A549 (cell line): ENCODE results near the gene SPATA1. TPM values are rescaled to one million over a fixed set of nuclear protein-coding genes. Genes with fewer than 3 reads are reported as not detected.

ENCODE experiments used
- ATAC-seq, 2 experiments: fragments of 200-7000 bp in 1 of 2; fragments of >200 bp in 1 of 2; cut with Nextera tagmentation in 1 of 2; cut with Tn5 transposase in 1 of 2; 3 replicates each; pipeline versions ENCODE4 v1.8.0 to v1.9.1; 2018 to 2020; ENCODE audit warnings: mild to moderate bottlenecking in 1 of 2, moderate library complexity in 1 of 2
- CTCF ChIA-PET: fragments of 300-600 bp; sonication (Branson Sonifier 250); formaldehyde crosslinking; extraction: SDS; loops from one replicate; lab custom pipeline; 2021; ENCODE audit warnings: antibody characterized with exemption, inconsistent platforms; lab: Yijun Ruan, JAX
- POLR2A ChIA-PET: fragments of 350-600 bp; formaldehyde crosslinking; extraction: SDS; loops from one replicate; lab custom pipeline; 2021; ENCODE audit warnings: antibody characterized with exemption, inconsistent platforms; lab: Yijun Ruan, JAX
- DNase-seq, 2 experiments: peaks; one replicate each; pipeline versions ENCODE4 v3.0.0 to v3.0.0-alpha.2; 2011 to 2016; ENCODE audit warnings: low read depth in 1 of 2, low spot score in 1 of 2
- FAIRE-seq: peaks from 2 replicates; lab custom pipeline; 2011; peaks lifted over from hg19 to GRCh38; lab: Jason Lieb, UNC
- H3K27ac ChIP-seq, 2 experiments: fragments of >200 bp; sonication (Bioruptor Twin); formaldehyde crosslinking; 3 replicates each; pipeline ENCODE4 v1.5.1; 2016 to 2017
- H3K4me1 ChIP-seq: fragments of >200 bp; sonication (Bioruptor Twin); formaldehyde crosslinking; 3 replicates; pipeline ENCODE4 v1.6.1; 2016
- H3K4me2 ChIP-seq: fragments of >200 bp; sonication (Bioruptor Twin); formaldehyde crosslinking; 3 replicates; pipeline ENCODE4 v1.6.1; 2016
- H3K4me3 ChIP-seq: fragments of >200 bp; sonication (Bioruptor Twin); formaldehyde crosslinking; 3 replicates; pipeline ENCODE4 v1.5.1; 2016
- H3K9me3 ChIP-seq: fragments of >200 bp; sonication (Bioruptor Twin); formaldehyde crosslinking; 3 replicates; pipeline ENCODE4 v1.6.1; 2016
- CBX2 ChIP-seq: fragments of 200-600 bp; sonication (generic); IDR thresholded peaks from 2 replicates; pipeline ENCODE4 v1.6.1; 2016; ENCODE audit warnings: low read depth, mild to moderate bottlenecking, borderline replicate concordance
- EP300 ChIP-seq, 2 experiments: fragments of >200 bp; sonication (Bioruptor Twin); formaldehyde crosslinking; IDR thresholded peaks; 2 replicates in 1 of 2; 3 replicates in 1 of 2; pipeline ENCODE4 v1.6.1; 2016 to 2017
- FOXS1 ChIP-seq: fragments of 250-450 bp; sonication (Bioruptor Pico); IDR thresholded peaks from 2 replicates; pipeline ENCODE4 v1.5.0; 2020; ENCODE audit warnings: mild to moderate bottlenecking, moderate library complexity
- HDAC2 ChIP-seq: fragments of 200-600 bp; sonication (generic); IDR thresholded peaks from 2 replicates; pipeline ENCODE4 v1.6.1; 2016
- HOXB5 ChIP-seq: fragments of 250-450 bp; sonication (Bioruptor Pico); IDR thresholded peaks from 2 replicates; pipeline ENCODE4 v1.5.0; 2020; ENCODE audit warnings: mild to moderate bottlenecking, moderate library complexity
- JUN ChIP-seq, 2 experiments: fragments of >200 bp; sonication (Bioruptor Twin); formaldehyde crosslinking; IDR thresholded peaks; 2 replicates in 1 of 2; 3 replicates in 1 of 2; pipeline ENCODE4 v1.6.1; 2016 to 2017
- KDM1A ChIP-seq: fragments of 200-600 bp; sonication (generic); IDR thresholded peaks from 2 replicates; pipeline ENCODE4 v1.6.1; 2016; ENCODE audit warnings: low read depth, mild to moderate bottlenecking
- KDM5A ChIP-seq: fragments of 200-600 bp; sonication (generic); IDR thresholded peaks from 2 replicates; pipeline ENCODE4 v1.6.1; 2016; ENCODE audit warnings: antibody characterized with exemption, mild to moderate bottlenecking
- MAFK ChIP-seq: fragments of 450-650 bp; IDR thresholded peaks from 2 replicates; pipeline ENCODE4 v1.6.1; 2014; ENCODE audit not compliant: partially characterized antibody
- MAZ ChIP-seq: fragments of 150-350 bp; IDR thresholded peaks from 2 replicates; pipeline ENCODE4 v1.6.1; 2014; ENCODE audit warnings: antibody characterized with exemption, low read depth, low read length, borderline replicate concordance
- MYC ChIP-seq: IDR thresholded peaks from 2 replicates; pipeline ENCODE4 v1.6.1; 2012; ENCODE audit warnings: mild to moderate bottlenecking, inconsistent platforms, low read length, improper control_type of control experiment, borderline replicate concordance
- NPAS2 ChIP-seq: fragments of 250-450 bp; sonication (Bioruptor Pico); IDR thresholded peaks from 2 replicates; pipeline ENCODE4 v1.8.0; 2022; ENCODE audit warnings: mild to moderate bottlenecking, moderate library complexity, borderline replicate concordance
- POLR2A ChIP-seq: IDR thresholded peaks from 2 replicates; pipeline ENCODE4 v1.6.1; 2012; ENCODE audit warnings: mild to moderate bottlenecking, low read length
- RAD21 ChIP-seq, 2 experiments: fragments of >200 bp in 1 of 2; sonication (Bioruptor Twin) in 1 of 2; formaldehyde crosslinking in 1 of 2; IDR thresholded peaks in 1 of 2; conservative IDR thresholded peaks in 1 of 2; 2 replicates in 1 of 2; 3 replicates in 1 of 2; pipeline ENCODE4 v1.6.1; 2012 to 2018; ENCODE audit warnings: inconsistent platforms in 1 of 2
- RARB ChIP-seq: fragments of 250-450 bp; sonication (Bioruptor Pico); IDR thresholded peaks from 2 replicates; pipeline ENCODE4 v1.8.0; 2021; ENCODE audit warnings: mild to moderate bottlenecking, moderate library complexity
- RFX5 ChIP-seq: fragments of 450-650 bp; IDR thresholded peaks from 2 replicates; pipeline ENCODE4 v1.7.1; 2014; ENCODE audit warnings: antibody characterized with exemption, mild to moderate bottlenecking, moderate library complexity
- SREBF2 ChIP-seq: fragments of 450-650 bp; IDR thresholded peaks from 2 replicates; pipeline ENCODE4 v1.6.1; 2014; ENCODE audit warnings: mild to moderate bottlenecking, moderate library complexity
- ZC3H11A ChIP-seq: fragments of 450-650 bp; IDR thresholded peaks from 2 replicates; pipeline ENCODE4 v1.6.1; 2014; ENCODE audit warnings: antibody characterized with exemption, mild to moderate bottlenecking
- ZFP36 ChIP-seq: fragments of 450-650 bp; IDR thresholded peaks from 2 replicates; pipeline ENCODE4 v1.6.1; 2014; ENCODE audit warnings: borderline replicate concordance; ENCODE audit not compliant: partially characterized antibody
- ZSCAN20 ChIP-seq: fragments of 250-450 bp; sonication (Bioruptor Pico); IDR thresholded peaks from 2 replicates; pipeline ENCODE4 v1.8.0; 2022; ENCODE audit warnings: mild to moderate bottlenecking, moderate library complexity
- WGBS: methylation state at CpG from one replicate; pipeline ENCODE4 v1.1.6; 2017; ENCODE audit errors: missing lambda C conversion rate; 5-methylcytosine and 5-hydroxymethylcytosine counted together
- polyA plus RNA-seq, 4 experiments: library from polyadenylated mRNA; depleted of rRNA in 3 of 4; stranded (reverse); fragments of >200 nt; fragmentation: RNase III in 1 of 4; extraction: RNeasy Plus Mini Kit Qiagen cat#74134 plus additional on column Dnase treatment in 1 of 4; gene quantifications; 2 replicates in 3 of 4; 3 replicates in 1 of 4; pipeline ENCODE4 v1.2.3, GENCODE V29; 2011 to 2017
- TF ChIP-seq, protein P1 (sequence below): fragments of >200 bp; sonication (Bioruptor Twin); formaldehyde crosslinking; IDR thresholded peaks from 3 replicates; pipeline ENCODE4 v1.6.1; 2016
- TF ChIP-seq, protein P2 (sequence below): IDR thresholded peaks from 2 replicates; pipeline ENCODE4 v1.6.1; 2012
- TF ChIP-seq, protein P3 (sequence below): IDR thresholded peaks from 2 replicates; pipeline ENCODE4 v1.6.1; 2012
- TF ChIP-seq, protein P4 (sequence below): fragments of 250-450 bp; sonication (Bioruptor Pico); IDR thresholded peaks from 2 replicates; pipeline ENCODE4 v1.5.0; 2020; ENCODE audit warnings: low read depth, mild to moderate bottlenecking, moderate library complexity

SPATA1 gene
- polyA plus RNA-seq, 2 of the 4 experiments (the other 2 are of a cell fraction) = 0.49 to 1.2 TPM

DNA sequence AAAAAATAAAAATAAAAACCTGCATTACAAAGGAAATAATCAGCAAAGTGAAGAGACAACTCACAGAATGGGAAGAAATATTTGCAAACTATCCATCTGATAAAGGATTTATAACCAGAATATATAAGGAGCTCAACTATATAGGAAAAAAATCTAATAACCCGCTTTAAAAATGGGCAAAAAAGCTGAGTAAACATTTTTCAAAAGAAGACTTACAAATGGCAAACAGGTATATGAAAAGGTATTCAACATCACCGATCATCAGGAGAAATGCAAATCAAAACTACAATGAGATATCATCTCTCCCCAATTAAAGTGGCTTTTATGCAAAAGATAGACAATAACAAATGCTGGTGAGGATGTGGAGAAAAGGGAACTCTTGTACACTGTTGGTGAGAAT lies 4.0 kb downstream of the SPATA1 start:
- POLR2A ChIA-PET = no interaction called here
- TF ChIP-seq SREBF2 (no peak), EP300 (IDR thresholded peaks at IDR 0.05) (no peak), JUN (IDR thresholded peaks at IDR 0.05) (no peak), HOXB5 (CRISPR knock-in tag) (no peak), MAFK (peak; percentile 65)
- TF ChIP-seq, protein P1, sequence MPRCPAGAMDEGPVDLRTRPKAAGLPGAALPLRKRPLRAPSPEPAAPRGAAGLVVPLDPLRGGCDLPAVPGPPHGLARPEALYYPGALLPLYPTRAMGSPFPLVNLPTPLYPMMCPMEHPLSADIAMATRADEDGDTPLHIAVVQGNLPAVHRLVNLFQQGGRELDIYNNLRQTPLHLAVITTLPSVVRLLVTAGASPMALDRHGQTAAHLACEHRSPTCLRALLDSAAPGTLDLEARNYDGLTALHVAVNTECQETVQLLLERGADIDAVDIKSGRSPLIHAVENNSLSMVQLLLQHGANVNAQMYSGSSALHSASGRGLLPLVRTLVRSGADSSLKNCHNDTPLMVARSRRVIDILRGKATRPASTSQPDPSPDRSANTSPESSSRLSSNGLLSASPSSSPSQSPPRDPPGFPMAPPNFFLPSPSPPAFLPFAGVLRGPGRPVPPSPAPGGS = no peak
- no peak for FAIRE-seq

DNA sequence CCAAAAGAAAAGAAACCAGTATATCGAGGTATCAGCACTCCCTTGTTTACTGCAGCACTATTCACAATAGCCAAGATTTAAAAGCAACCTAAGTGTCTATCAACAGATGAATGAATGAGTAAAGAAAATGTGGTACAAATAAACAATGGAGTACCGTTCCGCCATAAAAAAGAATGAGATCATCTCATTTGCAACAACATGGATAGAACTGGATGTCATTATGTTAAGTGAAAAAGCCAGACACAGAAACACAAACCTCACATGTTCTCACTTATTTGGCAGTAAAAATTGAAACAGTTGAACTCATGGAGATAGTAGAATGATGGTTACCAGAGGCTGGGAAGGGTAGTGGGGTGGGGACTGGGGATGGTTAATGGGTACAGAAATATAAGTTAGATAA lies 4.5 kb downstream of the SPATA1 start:
- TF ChIP-seq ZFP36 = no peak
- TF ChIP-seq, protein P2, sequence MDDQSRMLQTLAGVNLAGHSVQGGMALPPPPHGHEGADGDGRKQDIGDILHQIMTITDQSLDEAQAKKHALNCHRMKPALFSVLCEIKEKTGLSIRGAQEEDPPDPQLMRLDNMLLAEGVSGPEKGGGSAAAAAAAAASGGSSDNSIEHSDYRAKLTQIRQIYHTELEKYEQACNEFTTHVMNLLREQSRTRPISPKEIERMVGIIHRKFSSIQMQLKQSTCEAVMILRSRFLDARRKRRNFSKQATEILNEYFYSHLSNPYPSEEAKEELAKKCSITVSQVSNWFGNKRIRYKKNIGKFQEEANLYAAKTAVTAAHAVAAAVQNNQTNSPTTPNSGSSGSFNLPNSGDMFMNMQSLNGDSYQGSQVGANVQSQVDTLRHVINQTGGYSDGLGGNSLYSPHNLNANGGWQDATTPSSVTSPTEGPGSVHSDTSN = no peak
- TF ChIP-seq MYC = no peak
- TF ChIP-seq FOXS1 (CRISPR knock-in tag) = no peak
- no peak for TF ChIP-seq MAFK
- Histone ChIP-seq H3K4me3 (no peak overlapping the region), H3K27ac (no peak overlapping the region), H3K4me2 (no peak overlapping the region), H3K9me3 (0 out of 3 replicates have a peak, but pooled peaks cover 4% of the 10 kb centered on the region), H3K4me1 (peaks cover 7% of the 10 kb centered on the region; the same call in 1 of the 3 replicates)
- ATAC-seq = no peak
- ChIA-PET CTCF (no interaction called here), POLR2A (no interaction called here)
- no peak for FAIRE-seq
- 92% methylated on average over 3 of the region's 3 CpGs for WGBS
- DNase-seq = no peak

More for the DNA sequence above, 4.0 kb downstream of the SPATA1 start:
- DNase-seq (no peak), ATAC-seq (no peak)
- Histone ChIP-seq H3K27ac (no peak overlapping the region), H3K9me3 (0 out of 3 replicates have a peak, but pooled peaks cover 4% of the 10 kb centered on the region), H3K4me2 (no peak overlapping the region), H3K4me3 (no peak overlapping the region), H3K4me1 (peaks cover 7% of the 10 kb centered on the region; the same call in 1 of the 3 replicates)
- CTCF ChIA-PET = no interaction called here
- WGBS = 88% methylated on average over 2 of the region's 2 CpGs

DNA sequence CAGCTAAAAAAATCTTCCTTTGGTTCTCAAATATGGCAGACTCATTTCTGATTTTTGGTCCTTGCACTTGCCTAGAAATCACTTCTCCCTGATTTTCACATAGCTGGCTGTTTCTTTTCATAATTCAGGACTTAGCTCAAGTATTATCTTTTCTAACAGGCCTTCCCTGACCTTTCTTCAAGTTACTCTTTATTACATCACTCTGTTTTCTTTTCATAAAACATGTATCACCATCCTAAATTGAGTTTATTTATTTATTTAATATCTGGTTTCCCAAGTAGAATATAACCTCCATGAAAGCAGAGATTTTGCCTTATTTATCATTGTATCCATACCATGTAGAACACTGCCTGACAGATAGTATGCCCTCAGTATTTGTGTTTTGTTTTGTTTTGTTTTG lies 18.4 kb downstream of the SPATA1 start:
- ATAC-seq = no peak
- FAIRE-seq = no peak
- Histone ChIP-seq H3K27ac (no peak overlapping the region), H3K4me3 (no peak overlapping the region), H3K9me3 (no peaks in the 10 kb centered on the region), H3K4me1 (no peaks in the 10 kb centered on the region), H3K4me2 (no peak overlapping the region)
- no peak for DNase-seq
- CTCF ChIA-PET = no interaction called here
- POLR2A ChIA-PET = no interaction called here
- TF ChIP-seq ZSCAN20 (CRISPR knock-in tag) (no peak), MAFK (no peak), KDM1A (no peak), POLR2A (no peak), JUN (IDR thresholded peaks at IDR 0.05) (no peak), HOXB5 (CRISPR knock-in tag) (no peak), NPAS2 (CRISPR knock-in tag) (no peak), RAD21 (conservative IDR thresholded peaks at IDR 0.05 in 1 of 2, IDR thresholded peaks at IDR 0.05 in 1 of 2) (no peak), KDM5A (no peak), RARB (CRISPR knock-in tag) (no peak), ZFP36 (no peak), MAZ (no peak), HDAC2 (no peak), MYC (no peak), CBX2 (no peak), RFX5 (no peak), ZC3H11A (no peak)
- TF ChIP-seq, protein P3, sequence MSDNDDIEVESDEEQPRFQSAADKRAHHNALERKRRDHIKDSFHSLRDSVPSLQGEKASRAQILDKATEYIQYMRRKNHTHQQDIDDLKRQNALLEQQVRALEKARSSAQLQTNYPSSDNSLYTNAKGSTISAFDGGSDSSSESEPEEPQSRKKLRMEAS = no peak
- TF ChIP-seq, protein P4, sequence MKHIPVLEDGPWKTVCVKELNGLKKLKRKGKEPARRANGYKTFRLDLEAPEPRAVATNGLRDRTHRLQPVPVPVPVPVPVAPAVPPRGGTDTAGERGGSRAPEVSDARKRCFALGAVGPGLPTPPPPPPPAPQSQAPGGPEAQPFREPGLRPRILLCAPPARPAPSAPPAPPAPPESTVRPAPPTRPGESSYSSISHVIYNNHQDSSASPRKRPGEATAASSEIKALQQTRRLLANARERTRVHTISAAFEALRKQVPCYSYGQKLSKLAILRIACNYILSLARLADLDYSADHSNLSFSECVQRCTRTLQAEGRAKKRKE = no peak
- TF ChIP-seq, protein P1 = no peak
